GM12874 (cell line): ENCODE data around the gene CFAP97.

Source experiments
- CTCF ChIP-seq: IDR thresholded peaks from 2 replicates; pipeline ENCODE4 v1.5.1; 2011; ENCODE audit warnings: low read depth, mild to moderate bottlenecking, control low read depth, low read length, moderate library complexity; ENCODE audit not compliant: insufficient read depth

Gene CFAP97

GRCh38 chr4:185221491-185221890, 17.7 kb upstream of the CFAP97 start:
- TF ChIP-seq CTCF: no peak

GRCh38 chr4:185219551-185220344, 15.9 kb upstream of the CFAP97 start:
- no peak for TF ChIP-seq CTCF

- no peak for TF ChIP-seq CTCF
These were observed 14.5 kb upstream of the CFAP97 start for GRCh38 chr4:185218312-185218711.

GRCh38 chr4:185217408-185217975, 13.7 kb upstream of the CFAP97 start:
- no peak for TF ChIP-seq CTCF

- TF ChIP-seq CTCF: no peak
These were observed 11.5 kb upstream of the CFAP97 start for GRCh38 chr4:185215261-185215660.

- no peak for TF ChIP-seq CTCF
These were observed 10.1 kb upstream of the CFAP97 start for GRCh38 chr4:185213877-185214276.

- TF ChIP-seq CTCF: no peak
These were observed 8.8 kb upstream of the CFAP97 start for GRCh38 chr4:185212581-185212980.
